ENCODE results near the gene SARDH.

DNA sequence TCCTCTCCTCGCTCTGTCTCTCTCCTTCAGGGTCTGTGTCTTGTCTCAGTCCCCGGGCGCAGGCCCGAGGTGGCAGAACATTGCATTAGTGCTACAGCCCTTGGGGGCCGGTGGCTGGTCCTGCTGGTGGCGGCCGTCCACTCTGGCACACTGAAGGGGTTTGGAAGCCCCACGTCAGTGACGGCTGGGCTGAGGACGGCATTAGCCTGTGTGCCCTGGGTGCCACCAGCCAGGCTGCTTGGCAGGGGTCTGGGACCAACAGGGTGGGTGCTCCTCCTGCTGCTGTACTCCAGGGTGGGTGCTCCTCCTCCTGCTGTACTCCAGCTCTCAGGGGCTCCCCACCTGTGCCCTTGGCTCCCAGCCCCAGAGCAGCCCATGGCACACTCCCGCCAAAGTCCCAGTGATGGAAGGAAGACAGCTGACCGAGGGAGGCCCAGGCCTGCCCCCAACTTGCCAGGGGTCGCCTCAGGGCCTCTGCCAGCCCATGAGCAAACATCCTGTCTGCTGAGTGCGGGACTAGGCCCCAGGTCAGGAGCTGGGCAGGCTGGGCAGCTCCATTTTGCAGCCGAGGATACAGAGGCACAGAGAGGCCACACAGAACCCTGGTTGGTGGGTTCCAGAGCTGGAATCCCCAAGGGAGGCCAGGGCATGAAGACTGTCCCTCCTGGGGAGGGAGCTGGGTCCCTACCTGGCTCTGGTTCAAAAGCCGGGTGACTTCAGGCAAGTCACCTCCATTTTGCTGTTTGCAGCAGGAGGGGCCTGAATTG, 27.3 kb downstream of the SARDH start:
- no peak for TF ChIP-seq POLR2A (IDR thresholded peaks at IDR 0.05)
- TF ChIP-seq, protein P1, sequence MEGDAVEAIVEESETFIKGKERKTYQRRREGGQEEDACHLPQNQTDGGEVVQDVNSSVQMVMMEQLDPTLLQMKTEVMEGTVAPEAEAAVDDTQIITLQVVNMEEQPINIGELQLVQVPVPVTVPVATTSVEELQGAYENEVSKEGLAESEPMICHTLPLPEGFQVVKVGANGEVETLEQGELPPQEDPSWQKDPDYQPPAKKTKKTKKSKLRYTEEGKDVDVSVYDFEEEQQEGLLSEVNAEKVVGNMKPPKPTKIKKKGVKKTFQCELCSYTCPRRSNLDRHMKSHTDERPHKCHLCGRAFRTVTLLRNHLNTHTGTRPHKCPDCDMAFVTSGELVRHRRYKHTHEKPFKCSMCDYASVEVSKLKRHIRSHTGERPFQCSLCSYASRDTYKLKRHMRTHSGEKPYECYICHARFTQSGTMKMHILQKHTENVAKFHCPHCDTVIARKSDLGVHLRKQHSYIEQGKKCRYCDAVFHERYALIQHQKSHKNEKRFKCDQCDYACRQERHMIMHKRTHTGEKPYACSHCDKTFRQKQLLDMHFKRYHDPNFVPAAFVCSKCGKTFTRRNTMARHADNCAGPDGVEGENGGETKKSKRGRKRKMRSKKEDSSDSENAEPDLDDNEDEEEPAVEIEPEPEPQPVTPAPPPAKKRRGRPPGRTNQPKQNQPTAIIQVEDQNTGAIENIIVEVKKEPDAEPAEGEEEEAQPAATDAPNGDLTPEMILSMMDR (IDR thresholded peaks at IDR 0.05) = no peak
